ENCODE measurements around the gene TNNC1. TPM values are rescaled to one million over a fixed set of nuclear protein-coding genes. Genes with fewer than 3 reads are reported as not detected.

Gene TNNC1
- total and polyA plus RNA-seq, 2 of the 13 experiments (the other 11 are each of a cell fraction or from before 2014, with no cell fraction given) = 11.8 to 36.4 TPM

DNA sequence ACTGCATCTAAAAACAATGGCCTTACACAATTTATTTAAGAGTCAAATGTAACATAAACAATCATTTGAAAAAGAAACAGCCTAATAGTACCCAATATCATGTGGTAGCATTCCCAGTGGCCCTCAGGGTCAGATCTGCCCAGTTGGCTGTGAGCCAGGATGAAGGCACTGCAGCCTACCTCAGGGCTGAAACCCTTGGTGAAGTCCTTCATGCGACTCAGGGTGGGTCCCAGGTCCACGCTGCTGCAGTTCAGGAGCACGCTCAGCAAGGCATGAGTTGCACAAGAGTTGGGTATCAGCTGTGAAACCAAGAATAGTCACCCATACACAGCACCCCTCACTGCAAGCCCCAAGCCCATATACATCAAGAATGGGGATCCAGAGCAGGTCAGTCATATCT lies 46.1 kb downstream of the TNNC1 start:
- peaks cover 30% of the 10 kb centered on the region for H3K4me1 ChIP-seq (ENCODE audit: insufficient read depth, low read length)
- TF ChIP-seq NR2F2 (IDR thresholded peaks at IDR 0.05; ENCODE audit: borderline replicate concordance, low read depth) (no peak), SETDB1 (CRISPR knock-in tag; IDR thresholded peaks at IDR 0.05; ENCODE audit: borderline replicate concordance) (no peak), ZNF598 (CRISPR knock-in tag; IDR thresholded peaks at IDR 0.05; ENCODE audit: borderline replicate concordance) (no peak), FOSL2 (CRISPR knock-in tag; IDR thresholded peaks at IDR 0.05) (no peak), ZNF879 (CRISPR knock-in tag; IDR thresholded peaks at IDR 0.05) (no peak), ZNF563 (CRISPR knock-in tag; IDR thresholded peaks at IDR 0.05) (no peak), ZNF264 (CRISPR knock-in tag; IDR thresholded peaks at IDR 0.05) (no peak), ZNF614 (CRISPR knock-in tag; IDR thresholded peaks at IDR 0.05; ENCODE audit: borderline replicate concordance) (no peak), JUND (CRISPR knock-in tag; IDR thresholded peaks at IDR 0.05) (no peak), MYPOP (CRISPR knock-in tag; IDR thresholded peaks at IDR 0.05) (no peak), CCAR2 (optimal IDR thresholded peaks at IDR 0.05; ENCODE audit: low read depth, low read length) (no peak), MIER3 (CRISPR knock-in tag; IDR thresholded peaks at IDR 0.05; ENCODE audit: borderline replicate concordance) (no peak), ZNF552 (CRISPR knock-in tag; IDR thresholded peaks at IDR 0.05; ENCODE audit: borderline replicate concordance) (no peak), KDM5A (IDR thresholded peaks at IDR 0.05; ENCODE audit: borderline replicate concordance, low read length) (no peak), TARDBP (CRISPR knock-in tag; IDR thresholded peaks at IDR 0.05) (no peak), MTF2 (CRISPR knock-in tag; IDR thresholded peaks at IDR 0.05; ENCODE audit: borderline replicate concordance) (no peak)
- FAIRE-seq (no peak), DNase-seq (ENCODE audit: low spot score) (no peak), ATAC-seq (no peak)
- no TSS peak for BruUV-seq (replicated peaks)
- H3K36me3 ChIP-seq (replicated peaks in 1 of 2; ENCODE audit: control insufficient read depth in 1 of 2, insufficient read depth in 2 of 2, low read length in 2 of 2) = peaks cover 27 to 55% of the 10 kb centered on the region in 2 experiments
- H3K79me2 ChIP-seq (ENCODE audit: insufficient read depth, low read length) = peaks cover 26% of the 10 kb centered on the region
- H3K27ac ChIP-seq (ENCODE audit: extremely low read length, insufficient read depth, low read length) = no peak overlapping the region
- in situ Hi-C loops (cut with HindIII; ENCODE audit: extremely low pct_ligation_motif_present, low pct_unique_long_range_greater_than_20kb) = no loop called here
- H2AFZ ChIP-seq (ENCODE audit: low read length) = no peak overlapping the region
- CTCF ChIA-PET (ENCODE audit: low intra/inter-chr PET ratio, low total read pairs) = no interaction called here
- H3K9me3 ChIP-seq (ENCODE audit: low read length) = no peaks in the 10 kb centered on the region
- H3K9ac ChIP-seq (ENCODE audit: insufficient read depth, low read depth, low read length) = no peak overlapping the region
- intact Hi-C loops (cut with micrococcal nuclease; ENCODE audit: unreplicated experiment) = no loop called here
- POLR2A ChIA-PET = no interaction called here
- no peak overlapping the region for H3K4me2 ChIP-seq (ENCODE audit: low read depth, low read length)
- no peaks in the 10 kb centered on the region for H4K20me1 ChIP-seq (ENCODE audit: insufficient read depth, low read length)
- WGBS (ENCODE audit: low lambda C conversion rate) = no CpG with 5 or more reads among the region's 3 CpGs
- peaks cover 0 to 8% of the 10 kb centered on the region in 2 experiments; a peak in 1 of 5 replicates for H3K27me3 ChIP-seq (ENCODE audit: control insufficient read depth in 1 of 2, insufficient read depth in 2 of 2, low read length in 2 of 2)
- H3K4me3 ChIP-seq (replicated peaks in 1 of 3; ENCODE audit: insufficient read depth in 1 of 3, low read depth in 2 of 3, low read length in 3 of 3) = no peak overlapping the region

Measured in HepG2 (cell line).